Raji (cell line): ENCODE measurements around the gene STK24.

ENCODE experiments used
- POLR2A ChIP-seq: IDR thresholded peaks from 2 replicates; pipeline ENCODE4 v1.6.1; 2011; ENCODE audit warnings: low read depth, low read length, control low read depth; ENCODE audit not compliant: insufficient read depth

STK24 gene

GRCh38 chr13:98410612-98411011 lies 166.3 kb downstream of the STK24 start:
- no peak for TF ChIP-seq POLR2A

DNA sequence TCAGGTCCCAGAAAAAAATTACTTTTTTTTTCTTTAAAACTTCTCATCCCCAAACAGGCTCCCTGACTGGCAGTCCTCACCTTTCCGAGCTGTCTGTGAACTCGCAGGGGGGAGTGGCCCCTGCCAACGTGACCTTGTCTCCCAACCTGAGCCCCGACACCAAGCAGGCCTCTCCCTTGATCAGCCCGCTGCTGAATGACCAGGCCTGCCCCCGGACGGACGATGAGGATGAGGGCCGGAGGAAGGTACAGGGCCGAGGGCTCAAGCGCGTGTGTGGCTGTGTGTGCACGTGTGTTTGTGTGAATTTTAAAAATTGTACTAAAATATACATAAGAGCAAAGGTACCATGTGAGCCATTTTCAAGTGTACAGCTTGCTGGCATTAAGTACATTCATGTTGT lies 167.6 kb downstream of the STK24 start:
- no peak for TF ChIP-seq POLR2A

- no peak for TF ChIP-seq POLR2A
These were observed 169.3 kb downstream of the STK24 start for GRCh38 chr13:98407575-98407974.

DNA sequence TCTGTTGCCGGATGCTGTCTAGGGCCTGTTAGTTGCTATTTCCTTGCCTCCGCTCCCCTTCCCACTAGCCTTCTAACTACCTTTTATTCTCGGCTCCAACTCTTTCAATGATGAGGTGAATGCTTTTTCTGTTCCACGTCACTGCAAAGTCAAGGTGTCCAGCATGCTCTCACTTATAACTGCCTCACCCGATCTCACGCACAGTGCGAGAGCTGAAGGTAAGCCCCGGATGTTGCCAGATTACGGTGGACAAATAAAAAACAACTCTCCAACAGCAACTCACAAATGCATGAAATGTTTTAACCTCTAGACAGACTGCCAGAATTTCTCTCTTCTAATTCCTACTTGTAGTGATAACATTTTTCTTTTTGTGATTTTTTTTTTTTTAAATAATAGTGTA lies 169.9 kb downstream of the STK24 start:
- TF ChIP-seq POLR2A = no peak

GRCh38 chr13:98406427-98406826 lies 170.5 kb downstream of the STK24 start:
- no peak for TF ChIP-seq POLR2A

DNA sequence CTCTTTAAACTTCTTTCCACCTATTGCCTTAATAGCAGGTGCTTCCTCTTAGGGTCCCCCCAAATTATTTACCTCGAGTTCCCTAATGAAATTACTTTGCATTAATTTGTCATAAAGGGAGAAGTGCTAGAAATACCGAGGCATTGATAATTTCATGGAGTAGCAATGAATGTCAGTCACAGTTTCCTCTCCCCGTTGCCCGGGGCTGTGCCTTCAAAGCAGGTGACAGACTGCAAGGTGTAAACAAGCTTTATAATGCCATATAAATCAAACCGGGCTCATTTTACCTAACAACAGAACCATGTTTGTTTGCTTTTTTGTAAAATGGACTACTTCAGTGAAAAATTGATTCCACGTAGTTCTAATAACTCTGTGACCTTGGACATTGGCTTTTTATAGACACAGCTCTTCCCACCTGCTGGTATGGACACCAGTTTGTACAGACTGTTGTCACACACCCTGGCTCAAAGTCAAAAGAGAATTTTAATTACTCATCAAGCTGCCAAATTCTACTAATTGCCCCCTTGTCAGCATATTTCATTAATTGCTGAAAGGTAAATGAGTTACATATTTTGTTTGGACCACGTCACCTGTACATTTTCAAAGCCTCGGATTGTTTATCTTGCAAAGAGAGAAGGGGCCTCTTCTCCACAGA lies 171.1 kb downstream of the STK24 start:
- TF ChIP-seq POLR2A = no peak

DNA sequence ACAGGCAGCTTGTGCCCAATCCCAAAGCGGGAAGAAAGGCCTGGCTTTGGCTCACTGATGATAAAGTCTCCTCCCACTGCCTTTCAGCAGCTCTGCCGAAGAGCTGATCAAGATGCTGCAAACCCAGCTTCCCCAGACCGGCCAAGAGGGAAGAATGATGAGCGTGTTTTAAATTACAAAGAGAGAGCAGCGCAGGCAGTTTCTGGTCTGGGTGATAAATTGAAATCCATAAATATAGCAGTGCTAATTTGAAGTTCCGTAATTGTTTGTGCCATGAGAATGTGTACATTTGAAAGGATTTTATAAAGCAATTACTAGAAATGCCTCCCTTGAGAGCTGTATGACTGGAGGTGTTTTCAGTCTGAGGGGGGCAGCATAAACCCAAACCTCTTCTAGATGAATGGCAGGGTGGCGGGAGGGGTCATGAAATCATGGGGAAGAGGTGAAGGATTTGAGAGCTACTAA lies 171.8 kb downstream of the STK24 start:
- TF ChIP-seq POLR2A = no peak

- TF ChIP-seq POLR2A = no peak
These were observed 173.8 kb downstream of the STK24 start for GRCh38 chr13:98403076-98403475.

DNA sequence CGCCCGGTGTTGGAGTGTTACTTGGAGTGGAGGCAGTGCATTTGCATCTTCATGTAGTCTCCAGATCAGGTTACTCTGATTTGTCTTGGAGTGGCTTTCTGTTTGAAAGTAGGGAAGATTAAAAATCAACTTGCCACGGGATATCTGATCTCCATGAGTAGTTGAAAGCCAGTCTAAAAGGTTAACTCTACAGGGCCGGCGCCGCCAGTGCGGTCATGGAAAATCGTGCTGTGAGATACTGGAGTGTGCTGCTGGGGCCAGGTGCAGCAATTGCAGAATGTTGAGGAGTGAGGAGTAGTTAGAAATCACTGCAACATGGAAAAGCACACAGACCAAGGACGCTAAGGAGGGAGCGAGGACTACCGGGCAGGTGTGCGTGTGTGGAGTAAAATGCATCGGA lies 175.0 kb downstream of the STK24 start:
- no peak for TF ChIP-seq POLR2A

- TF ChIP-seq POLR2A = no peak
These were observed 177.2 kb downstream of the STK24 start for GRCh38 chr13:98399756-98400155.

DNA sequence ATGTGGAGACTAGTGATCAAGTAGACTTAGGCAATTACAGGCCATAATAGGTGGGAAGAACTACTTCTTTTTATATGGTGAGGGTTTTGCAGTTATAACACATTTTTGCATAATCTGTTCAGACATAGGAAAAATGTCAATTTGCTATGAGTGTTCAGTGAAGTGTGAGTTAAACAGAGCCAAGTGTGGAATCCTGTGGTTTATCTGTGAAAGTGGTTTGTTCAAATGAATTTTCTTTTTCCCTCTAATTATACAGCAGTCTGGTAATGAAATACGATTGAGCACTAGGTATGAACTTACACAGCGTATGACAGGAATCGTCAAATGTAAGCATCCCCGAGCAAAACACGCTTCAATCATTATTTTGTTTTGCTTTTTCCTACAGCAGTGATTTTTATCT lies 178.3 kb downstream of the STK24 start:
- TF ChIP-seq POLR2A = no peak

- TF ChIP-seq POLR2A = no peak
These were observed 179.0 kb downstream of the STK24 start for GRCh38 chr13:98397861-98398260.

- no peak for TF ChIP-seq POLR2A
These were observed 179.7 kb downstream of the STK24 start for GRCh38 chr13:98397221-98397620.

DNA sequence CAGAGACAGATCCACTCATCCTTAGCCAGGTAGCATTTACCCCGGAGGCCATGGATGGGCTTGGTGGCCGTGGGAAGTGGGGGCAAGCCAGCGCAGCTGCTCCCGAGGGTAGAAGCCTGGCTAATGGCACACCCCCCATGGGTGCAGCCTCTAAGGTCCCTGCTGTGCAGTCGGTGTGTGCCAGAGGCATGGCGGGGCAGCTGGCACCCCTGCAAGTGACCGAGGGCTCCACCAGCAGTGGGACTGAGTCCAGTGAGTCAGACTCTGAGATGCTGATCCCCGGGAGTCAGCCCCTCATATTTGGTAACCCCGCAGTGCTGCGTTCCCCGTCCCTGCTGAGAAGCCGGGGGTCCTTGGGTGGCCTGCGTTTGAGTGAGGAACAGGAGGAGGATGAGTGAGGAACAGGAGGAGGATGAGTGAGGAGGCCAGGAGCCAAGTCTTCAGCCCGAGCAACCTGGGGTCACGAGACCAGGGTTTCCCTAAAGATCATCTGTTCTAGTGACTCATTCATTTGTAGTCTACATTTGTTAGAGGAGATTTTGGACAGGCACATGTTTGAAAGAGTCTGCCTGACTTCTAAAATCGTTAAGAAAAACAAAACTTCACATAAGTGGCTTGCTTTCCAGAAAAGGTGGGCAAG lies 180.7 kb downstream of the STK24 start:
- no peak for TF ChIP-seq POLR2A
